Measurements from ENCODE around the gene LIMK2. TPM values are rescaled to one million over a fixed set of nuclear protein-coding genes. Genes with fewer than 3 reads are reported as not detected.
"Not testable (repeated sequence)": the region's sequence is repeated elsewhere in the genome, so short reads cannot be mapped to it uniquely, and the experiment has no call there.

The LIMK2 gene
- total RNA-seq (2014; rRNA removed; shearing (Covaris generic); ENCODE audit: low replicate concordance), result 35.0 and 35.3 TPM in 2 replicates

- Histone ChIP-seq H3K79me2 (ENCODE audit: low read length) (peaks cover 50% of the 10 kb centered on the region), H3K4me2 (ENCODE audit: low read depth, low read length, poor library complexity, severe bottlenecking) (peak within 1 kb of the TSS; percentile 92), H3K4me1 (ENCODE audit: low read length) (peaks cover 52% of the 10 kb centered on the region), H3K27me3 (ENCODE audit: low read length) (no peaks in the 10 kb centered on the region), H3K9ac (ENCODE audit: low read length) (peak within 1 kb of the TSS; percentile 99), H3K9me2 (replicated peaks; ENCODE audit: insufficient read depth, low read length) (no peaks in the 10 kb centered on the region), H3K4me3 (ENCODE audit: low read length) (peak within 1 kb of the TSS; percentile 94), H3K27ac (ENCODE audit: low read length) (peak within 1 kb of the TSS; percentile 75), H2AFZ (ENCODE audit: low read length) (peak within 1 kb of the TSS; percentile 91), H3K9me3 (ENCODE audit: low read length) (no peaks in the 10 kb centered on the region), H3K36me3 (ENCODE audit: insufficient read depth, low read length) (0 out of 2 replicates have a peak, but pooled peaks cover 4% of the 10 kb centered on the region), H4K20me1 (ENCODE audit: insufficient read depth, low read depth, low read length) (no peaks in the 10 kb centered on the region)
- DNase-seq, result peak; percentile 98
Measured at GRCh38 chr22:31211862-31212730, at the start of gene LIMK2. TSS of gene LIMK2 (plus strand) at chr22:31212298. CDS start at chr22:31212409, 111 bp downstream.

GRCh38 chr22:31170971-31171370 is 41.1 kb upstream of the LIMK2 start:
- no peak overlapping the region for H3K9ac ChIP-seq (ENCODE audit: low read length)
- H4K20me1 ChIP-seq (ENCODE audit: insufficient read depth, low read depth, low read length), result no peaks in the 10 kb centered on the region
- no peak for DNase-seq
- no peaks in the 10 kb centered on the region for H3K9me2 ChIP-seq (replicated peaks; ENCODE audit: insufficient read depth, low read length)
- no peaks in the 10 kb centered on the region for H3K27me3 ChIP-seq (ENCODE audit: low read length)
- peaks cover 63% of the 10 kb centered on the region for H3K4me1 ChIP-seq (ENCODE audit: low read length)
- peak overlapping the region; percentile 95 for H3K27ac ChIP-seq (ENCODE audit: low read length)
- no peak overlapping the region for H2AFZ ChIP-seq (ENCODE audit: low read length)
- no peaks in the 10 kb centered on the region; the same call in 1 of the 2 replicates for H3K36me3 ChIP-seq (ENCODE audit: insufficient read depth, low read length)
- no peak overlapping the region for H3K4me3 ChIP-seq (ENCODE audit: low read length)
- H3K79me2 ChIP-seq (ENCODE audit: low read length), result peaks cover 90% of the 10 kb centered on the region
- H3K9me3 ChIP-seq (ENCODE audit: low read length), result no peaks in the 10 kb centered on the region
- no peak overlapping the region for H3K4me2 ChIP-seq (ENCODE audit: low read depth, low read length, poor library complexity, severe bottlenecking)

- not testable (repeated sequence) for H3K9me3 ChIP-seq (ENCODE audit: low read length); DNase-seq; H3K9ac ChIP-seq (ENCODE audit: low read length); H3K4me2 ChIP-seq (ENCODE audit: low read depth, low read length, poor library complexity, severe bottlenecking); H3K9me2 ChIP-seq (replicated peaks; ENCODE audit: insufficient read depth, low read length); H4K20me1 ChIP-seq (ENCODE audit: insufficient read depth, low read depth, low read length); H3K27me3 ChIP-seq (ENCODE audit: low read length); H3K36me3 ChIP-seq (ENCODE audit: insufficient read depth, low read length); H2AFZ ChIP-seq (ENCODE audit: low read length); H3K4me3 ChIP-seq (ENCODE audit: low read length)
- H3K4me1 ChIP-seq (ENCODE audit: low read length), result peaks cover 60% of the 10 kb centered on the region
- H3K79me2 ChIP-seq (ENCODE audit: low read length), result peaks cover 91% of the 10 kb centered on the region
- peak overlapping the region; percentile 52; the same call in 1 of the 2 replicates for H3K27ac ChIP-seq (ENCODE audit: low read length)
Measured at GRCh38 chr22:31171734-31172133, 40.4 kb upstream of the LIMK2 start.

- Histone ChIP-seq H3K9ac (ENCODE audit: low read length) (no peak overlapping the region), H3K27me3 (ENCODE audit: low read length) (no peaks in the 10 kb centered on the region), H3K27ac (ENCODE audit: low read length) (peak overlapping the region; percentile 38; the same call in 1 of the 2 replicates), H2AFZ (ENCODE audit: low read length) (no peak overlapping the region), H4K20me1 (ENCODE audit: insufficient read depth, low read depth, low read length) (no peaks in the 10 kb centered on the region), H3K36me3 (ENCODE audit: insufficient read depth, low read length) (no peaks in the 10 kb centered on the region; the same call in 1 of the 2 replicates), H3K9me2 (replicated peaks; ENCODE audit: insufficient read depth, low read length) (no peaks in the 10 kb centered on the region), H3K79me2 (ENCODE audit: low read length) (peaks cover 93% of the 10 kb centered on the region), H3K4me1 (ENCODE audit: low read length) (peaks cover 41% of the 10 kb centered on the region), H3K4me3 (ENCODE audit: low read length) (no peak overlapping the region), H3K4me2 (ENCODE audit: low read depth, low read length, poor library complexity, severe bottlenecking) (no peak overlapping the region), H3K9me3 (ENCODE audit: low read length) (no peaks in the 10 kb centered on the region)
- DNase-seq, result no peak
Measured at GRCh38 chr22:31173386-31174145, 38.5 kb upstream of the LIMK2 start.

- Histone ChIP-seq H3K9me2 (replicated peaks; ENCODE audit: insufficient read depth, low read length) (no peaks in the 10 kb centered on the region), H3K27ac (ENCODE audit: low read length) (no peak overlapping the region), H4K20me1 (ENCODE audit: insufficient read depth, low read depth, low read length) (no peaks in the 10 kb centered on the region), H3K4me1 (ENCODE audit: low read length) (peaks cover 19% of the 10 kb centered on the region), H3K9me3 (ENCODE audit: low read length) (no peaks in the 10 kb centered on the region), H3K79me2 (ENCODE audit: low read length) (peaks cover 88% of the 10 kb centered on the region), H3K36me3 (ENCODE audit: insufficient read depth, low read length) (peaks cover 6% of the 10 kb centered on the region), H3K27me3 (ENCODE audit: low read length) (no peaks in the 10 kb centered on the region), H3K9ac (ENCODE audit: low read length) (no peak overlapping the region), H2AFZ (ENCODE audit: low read length) (no peak overlapping the region), H3K4me2 (ENCODE audit: low read depth, low read length, poor library complexity, severe bottlenecking) (no peak overlapping the region), H3K4me3 (ENCODE audit: low read length) (no peak overlapping the region)
- no peak for DNase-seq
Measured at GRCh38 chr22:31176923-31177322, 35.2 kb upstream of the LIMK2 start.

DNA sequence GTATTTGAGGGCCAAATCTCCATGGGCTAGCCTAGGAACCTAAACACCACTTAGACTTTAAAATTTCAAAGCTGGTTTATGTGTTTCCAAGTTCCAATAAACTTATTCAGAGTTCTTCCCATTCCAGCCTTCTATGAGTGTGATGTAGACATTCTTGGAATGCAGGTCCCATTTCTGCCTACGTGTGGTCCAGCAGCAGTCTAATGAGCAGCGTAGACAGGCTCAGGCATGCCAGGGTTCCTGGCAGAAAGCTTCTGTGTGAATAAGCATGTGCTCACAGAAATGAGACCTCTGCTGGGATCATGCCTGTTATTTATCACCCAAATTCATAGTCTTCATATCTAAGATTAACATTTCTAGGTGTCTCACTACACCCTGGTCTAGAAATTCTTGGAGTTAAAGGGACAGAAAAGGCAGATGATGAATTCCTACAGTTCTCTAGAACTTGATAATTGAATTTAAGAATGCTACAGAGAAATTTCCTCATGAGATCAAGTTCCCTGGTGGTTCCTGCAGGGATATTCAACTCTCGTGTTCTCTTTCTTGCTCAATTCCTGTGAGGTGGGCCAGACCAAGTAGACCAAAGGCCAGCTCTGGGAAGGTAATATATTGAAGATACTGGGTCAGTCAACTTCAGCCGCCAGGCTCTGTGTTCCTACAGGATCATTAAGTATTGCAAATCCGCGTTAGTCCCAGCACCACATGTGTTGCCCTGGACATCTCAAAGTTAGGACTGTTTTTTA is 34.5 kb upstream of the LIMK2 start:
- no peaks in the 10 kb centered on the region for H3K9me3 ChIP-seq (ENCODE audit: low read length)
- no peaks in the 10 kb centered on the region for H3K27me3 ChIP-seq (ENCODE audit: low read length)
- no peak for DNase-seq
- no peaks in the 10 kb centered on the region for H3K9me2 ChIP-seq (replicated peaks; ENCODE audit: insufficient read depth, low read length)
- H3K4me3 ChIP-seq (ENCODE audit: low read length), result no peak overlapping the region
- H2AFZ ChIP-seq (ENCODE audit: low read length), result no peak overlapping the region
- no peak overlapping the region for H3K9ac ChIP-seq (ENCODE audit: low read length)
- peaks cover 86% of the 10 kb centered on the region for H3K79me2 ChIP-seq (ENCODE audit: low read length)
- H3K27ac ChIP-seq (ENCODE audit: low read length), result no peak overlapping the region
- H3K36me3 ChIP-seq (ENCODE audit: insufficient read depth, low read length), result peaks cover 8% of the 10 kb centered on the region
- peaks cover 14% of the 10 kb centered on the region; the same call in 1 of the 2 replicates for H3K4me1 ChIP-seq (ENCODE audit: low read length)
- no peaks in the 10 kb centered on the region for H4K20me1 ChIP-seq (ENCODE audit: insufficient read depth, low read depth, low read length)
- H3K4me2 ChIP-seq (ENCODE audit: low read depth, low read length, poor library complexity, severe bottlenecking), result no peak overlapping the region

DNA sequence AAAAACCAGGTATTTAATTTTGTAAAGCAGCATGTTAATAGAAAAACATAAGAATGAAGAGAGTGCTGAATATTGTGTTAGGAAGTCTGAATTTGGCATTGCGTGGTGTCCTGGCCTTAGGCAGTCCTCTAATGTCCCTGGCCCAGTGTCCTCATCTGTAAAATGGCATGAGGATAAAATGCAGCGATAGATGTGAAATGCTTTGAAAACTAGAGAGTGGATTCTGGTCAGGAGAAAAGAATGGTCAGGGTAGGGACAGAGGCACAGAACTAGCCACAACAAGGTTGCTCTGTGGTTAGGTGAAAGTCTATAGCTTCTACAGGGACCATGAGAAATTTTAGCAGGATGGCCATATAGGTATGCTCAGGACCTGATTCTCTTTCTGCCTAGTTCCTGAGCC is 33.2 kb upstream of the LIMK2 start:
- peaks cover 73% of the 10 kb centered on the region for H3K79me2 ChIP-seq (ENCODE audit: low read length)
- H3K4me3 ChIP-seq (ENCODE audit: low read length), result no peak overlapping the region
- no peaks in the 10 kb centered on the region for H4K20me1 ChIP-seq (ENCODE audit: insufficient read depth, low read depth, low read length)
- peaks cover 8% of the 10 kb centered on the region; the same call in 1 of the 2 replicates for H3K36me3 ChIP-seq (ENCODE audit: insufficient read depth, low read length)
- H3K4me2 ChIP-seq (ENCODE audit: low read depth, low read length, poor library complexity, severe bottlenecking), result no peak overlapping the region
- no peaks in the 10 kb centered on the region for H3K27me3 ChIP-seq (ENCODE audit: low read length)
- no peak overlapping the region for H2AFZ ChIP-seq (ENCODE audit: low read length)
- peaks cover 5% of the 10 kb centered on the region; the same call in 1 of the 2 replicates for H3K4me1 ChIP-seq (ENCODE audit: low read length)
- H3K9me3 ChIP-seq (ENCODE audit: low read length), result no peaks in the 10 kb centered on the region
- no peak for DNase-seq
- H3K27ac ChIP-seq (ENCODE audit: low read length), result no peak overlapping the region
- no peaks in the 10 kb centered on the region for H3K9me2 ChIP-seq (replicated peaks; ENCODE audit: insufficient read depth, low read length)
- no peak overlapping the region for H3K9ac ChIP-seq (ENCODE audit: low read length)
